H1 (cell line): Measurements from ENCODE around the gene NHSL2. TPM values are rescaled to one million over a fixed set of nuclear protein-coding genes. Genes with fewer than 3 reads are reported as not detected.

ENCODE experiments used
- CTCF ChIA-PET: fragments of 300-600 bp; sonication (Branson Sonifier 250); formaldehyde crosslinking; loops from one replicate; lab custom pipeline; 2021; ENCODE audit not compliant: partially characterized antibody; lab: Charles Lee
- POLR2A ChIA-PET: fragments of 300-600 bp; sonication (Branson Sonifier 250); formaldehyde crosslinking; loops from one replicate; lab custom pipeline; 2021; ENCODE audit warnings: inconsistent platforms; ENCODE audit not compliant: partially characterized antibody; lab: Charles Lee
- DNase-seq, 2 experiments: peaks; one replicate each; pipeline versions ENCODE4 v3.0.0 to v3.0.0-alpha.2; 2010 to 2022; ENCODE audit warnings: low spot score in 2 of 2, low read depth in 1 of 2, mixed read lengths in 1 of 2
- FAIRE-seq: peaks from 2 replicates; lab custom pipeline; 2011; peaks lifted over from hg19 to GRCh38; lab: Jason Lieb, UNC
- H2AFZ ChIP-seq: 2 replicates; pipeline ENCODE4 v1.8.1; 2012; ENCODE audit warnings: low read length, inconsistent platforms
- H2AK5ac ChIP-seq: 2 replicates; pipeline ENCODE4 v1.6.1; 2013; ENCODE audit warnings: low read depth, low read length
- H2BK120ac ChIP-seq: replicated peaks from 2 replicates; pipeline ENCODE3; 2013; ENCODE audit warnings: low read depth, low read length, inconsistent platforms
- H2BK12ac ChIP-seq: 2 replicates; pipeline ENCODE4 v1.6.1; 2013; ENCODE audit warnings: low read depth, low read length
- H2BK15ac ChIP-seq: 2 replicates; pipeline ENCODE4 v1.6.1; 2013; ENCODE audit warnings: low read length
- H2BK20ac ChIP-seq: 2 replicates; pipeline ENCODE4 v1.6.1; 2013; ENCODE audit warnings: low read length
- H2BK5ac ChIP-seq: 2 replicates; pipeline ENCODE4 v1.6.1; 2013; ENCODE audit warnings: low read depth, low read length
- H3K14ac ChIP-seq: 2 replicates; pipeline ENCODE4 v1.6.1; 2013; ENCODE audit warnings: inconsistent platforms; ENCODE audit not compliant: insufficient read length
- H3K18ac ChIP-seq: 2 replicates; pipeline ENCODE4 v1.6.1; 2013; ENCODE audit warnings: low read length; ENCODE audit errors: extremely low read depth
- H3K23ac ChIP-seq: 2 replicates; pipeline ENCODE4 v1.6.1; 2013; ENCODE audit warnings: inconsistent platforms; ENCODE audit not compliant: insufficient read length
- H3K23me2 ChIP-seq: 2 replicates; pipeline ENCODE4 v1.6.1; 2013; ENCODE audit warnings: low read depth, low read length
- H3K27ac ChIP-seq: 2 replicates; pipeline ENCODE4 v1.6.1; 2011; ENCODE audit warnings: low read depth, low read length, inconsistent platforms
- H3K27me3 ChIP-seq, 4 experiments: replicated peaks in 1 of 4; 1 replicate in 1 of 4; 2 replicates in 3 of 4; pipeline versions ENCODE4 v1.6.1 to v1.8.1; 2011 to 2013; ENCODE audit warnings: low read length in 3 of 4, mild to moderate bottlenecking in 3 of 4, inconsistent platforms in 2 of 4, mixed read lengths in 2 of 4, moderate library complexity in 1 of 4; ENCODE audit not compliant: control insufficient read depth in 3 of 4, insufficient read depth in 3 of 4; ENCODE audit errors: extremely low read depth in 1 of 4
- H3K36me3 ChIP-seq, 4 experiments: 2 replicates each; pipeline versions ENCODE4 v1.6.1 to v1.8.1; 2011 to 2013; ENCODE audit warnings: mild to moderate bottlenecking in 4 of 4, low read length in 3 of 4, moderate library complexity in 2 of 4, control low read depth in 1 of 4, inconsistent platforms in 1 of 4; ENCODE audit not compliant: insufficient read depth in 4 of 4, control insufficient read depth in 2 of 4
- H3K4ac ChIP-seq: replicated peaks from 2 replicates; pipeline ENCODE3; 2013; ENCODE audit warnings: low read length, low read depth, mixed read lengths, inconsistent platforms; ENCODE audit not compliant: insufficient read length
- H3K4me1 ChIP-seq, 4 experiments: replicated peaks in 1 of 4; 1 replicate in 1 of 4; 2 replicates in 3 of 4; pipeline versions ENCODE4 v1.6.1 to v1.8.1; 2011 to 2013; ENCODE audit warnings: low read length in 3 of 4, inconsistent platforms in 2 of 4, mixed read lengths in 1 of 4; ENCODE audit not compliant: insufficient read depth in 4 of 4, control insufficient read depth in 3 of 4
- H3K4me2 ChIP-seq, 2 experiments: 2 replicates each; pipeline versions ENCODE4 v1.6.1 to v1.8.1; 2011 to 2013; ENCODE audit warnings: low read depth in 2 of 2, low read length in 2 of 2, control low read depth in 1 of 2, inconsistent platforms in 1 of 2, mild to moderate bottlenecking in 1 of 2; ENCODE audit not compliant: insufficient read depth in 1 of 2
- H3K4me3 ChIP-seq, 4 experiments: fragments of 200-600, 300-600 bp in 1 of 4; sonication (generic), shearing (Covaris generic), sonication (Bioruptor Twin) in 1 of 4; 2 replicates each; pipeline versions ENCODE4 v1.5.1 to v1.8.1; 2011 to 2016; ENCODE audit warnings: low read length in 4 of 4, low read depth in 3 of 4, control low read depth in 2 of 4, inconsistent platforms in 2 of 4, mild to moderate bottlenecking in 2 of 4, mixed read lengths in 1 of 4, moderate library complexity in 1 of 4; ENCODE audit not compliant: insufficient read depth in 2 of 4; ENCODE audit errors: extremely low read depth in 1 of 4
- H3K56ac ChIP-seq: replicated peaks from 2 replicates; pipeline ENCODE3; 2013; ENCODE audit warnings: low read depth, mild to moderate bottlenecking, mixed read lengths, low read length, inconsistent platforms; ENCODE audit not compliant: insufficient read length
- H3K79me1 ChIP-seq: 2 replicates; pipeline ENCODE4 v1.6.1; 2013; ENCODE audit warnings: low read depth, low read length, control low read depth
- H3K79me2 ChIP-seq, 2 experiments: 2 replicates each; pipeline versions ENCODE4 v1.6.1 to v1.8.1; 2012 to 2013; ENCODE audit warnings: low read length in 2 of 2, mild to moderate bottlenecking in 2 of 2, inconsistent platforms in 1 of 2; ENCODE audit not compliant: insufficient read depth in 2 of 2, control insufficient read depth in 1 of 2
- H3K9ac ChIP-seq, 4 experiments: replicated peaks in 1 of 4; 1 replicate in 1 of 4; 2 replicates in 3 of 4; pipeline versions ENCODE4 v1.6.1 to v1.8.1; 2011 to 2013; ENCODE audit warnings: low read depth in 3 of 4, low read length in 3 of 4, control low read depth in 2 of 4, mild to moderate bottlenecking in 2 of 4, moderate library complexity in 2 of 4, inconsistent platforms in 1 of 4; ENCODE audit errors: extremely low read depth in 1 of 4
- H3K9me3 ChIP-seq, 2 experiments: 2 replicates each; pipeline versions ENCODE4 v1.6.1 to v1.8.1; 2012 to 2013; ENCODE audit warnings: mild to moderate bottlenecking in 2 of 2, moderate library complexity in 2 of 2, control low read depth in 1 of 2, inconsistent platforms in 1 of 2, low read depth in 1 of 2, low read length in 1 of 2, mixed read lengths in 1 of 2; ENCODE audit not compliant: insufficient read depth in 2 of 2
- H4K20me1 ChIP-seq, 2 experiments: replicated peaks in 1 of 2; 2 replicates each; pipeline versions ENCODE3 to v1.8.1; 2011 to 2013; ENCODE audit warnings: inconsistent platforms in 2 of 2, low read length in 2 of 2, mild to moderate bottlenecking in 1 of 2; ENCODE audit not compliant: insufficient read depth in 2 of 2, control insufficient read depth in 1 of 2
- H4K5ac ChIP-seq: 2 replicates; pipeline ENCODE4 v1.6.1; 2013; ENCODE audit warnings: low read length, low read depth, mixed read lengths, inconsistent platforms; ENCODE audit not compliant: insufficient read length
- H4K8ac ChIP-seq: 2 replicates; pipeline ENCODE4 v1.8.0; 2013; ENCODE audit warnings: mild to moderate bottlenecking, moderate library complexity, low read length, inconsistent platforms; ENCODE audit not compliant: insufficient read depth; ENCODE audit errors: extremely low read depth
- H4K91ac ChIP-seq: replicated peaks from 2 replicates; pipeline ENCODE3; 2013; ENCODE audit warnings: low read length, mixed read lengths, inconsistent platforms; ENCODE audit not compliant: insufficient read length
- CREB1 ChIP-seq: IDR thresholded peaks from 2 replicates; pipeline ENCODE4 v1.6.1; 2012; ENCODE audit warnings: inconsistent platforms
- EGR1 ChIP-seq: IDR thresholded peaks from 2 replicates; pipeline ENCODE4 v1.6.1; 2011; ENCODE audit warnings: low read depth, low read length, borderline replicate concordance
- GABPA ChIP-seq: IDR thresholded peaks from 2 replicates; pipeline ENCODE4 v1.6.1; 2011; ENCODE audit warnings: mild to moderate bottlenecking, low read length, moderate library complexity, borderline replicate concordance; ENCODE audit not compliant: insufficient read depth
- GTF2F1 ChIP-seq: IDR thresholded peaks from 2 replicates; pipeline ENCODE4 v1.6.1; 2012; ENCODE audit warnings: low read depth, low read length, improper control_type of control experiment, borderline replicate concordance
- NANOG ChIP-seq: IDR thresholded peaks from 2 replicates; pipeline ENCODE4 v1.6.1; 2011; ENCODE audit warnings: low read length, low read depth, mild to moderate bottlenecking, inconsistent platforms; ENCODE audit not compliant: insufficient read depth, poor library complexity, severe bottlenecking
- POLR2A ChIP-seq, 2 experiments: IDR thresholded peaks; 1 replicate in 1 of 2; 2 replicates in 1 of 2; pipeline ENCODE4 v1.6.1; 2011; ENCODE audit warnings: low read depth in 2 of 2, low read length in 2 of 2, mild to moderate bottlenecking in 2 of 2; ENCODE audit errors: control extremely low read depth in 1 of 2
- POLR2AphosphoS5 ChIP-seq: IDR thresholded peaks from 2 replicates; pipeline ENCODE4 v1.6.1; 2011; ENCODE audit warnings: low read depth, low read length
- RAD21 ChIP-seq, 2 experiments: IDR thresholded peaks in 1 of 2; conservative IDR thresholded peaks in 1 of 2; 2 replicates each; pipeline ENCODE4 v1.6.1; 2011; ENCODE audit warnings: low read depth in 2 of 2, low read length in 2 of 2, improper control_type of control experiment in 1 of 2, inconsistent platforms in 1 of 2, mild to moderate bottlenecking in 1 of 2, moderate library complexity in 1 of 2
- SAP30 ChIP-seq: fragments of 300-600 bp; sonication (generic); IDR thresholded peaks from 2 replicates; pipeline ENCODE4 v1.7.1; 2012; ENCODE audit warnings: low read length, moderate library complexity, mild to moderate bottlenecking, inconsistent platforms; ENCODE audit not compliant: insufficient read depth, insufficient replicate concordance
- SIX5 ChIP-seq: IDR thresholded peaks from 2 replicates; pipeline ENCODE4 v1.6.1; 2011; ENCODE audit warnings: mild to moderate bottlenecking, low read depth, low read length
- SRF ChIP-seq: IDR thresholded peaks from 2 replicates; pipeline ENCODE4 v1.6.1; 2011; ENCODE audit warnings: mild to moderate bottlenecking, low read depth, low read length, moderate library complexity
- ZNF274 ChIP-seq: IDR thresholded peaks from 2 replicates; pipeline ENCODE4 v1.7.0; 2012; ENCODE audit warnings: low read length, borderline replicate concordance; ENCODE audit errors: extremely low read depth
- WGBS, 2 experiments: shearing (Covaris generic) in 1 of 2; methylation state at CpG; one replicate each; pipeline versions ENCODE4 v1.1.6 to v1.1.7; 2013 to 2015; ENCODE audit warnings: low lambda C conversion rate in 2 of 2, mixed read lengths in 2 of 2, inconsistent platforms in 1 of 2, low coverage in 1 of 2, missing lambda C conversion rate in 1 of 2; ENCODE audit not compliant: insufficient replicate concordance in 2 of 2, insufficient coverage in 1 of 2, insufficient read length in 1 of 2; ENCODE audit errors: extremely low coverage in 1 of 2, missing lambda C conversion rate in 1 of 2; 5-methylcytosine and 5-hydroxymethylcytosine counted together
- polyA plus RNA-seq, 7 experiments: library from polyadenylated mRNA; depleted of rRNA in 3 of 7; stranded (reverse) in 5 of 7; unstranded in 2 of 7; fragments of >200 nt in 5 of 7; fragments of 200-250 nt in 2 of 7; gene quantifications; 1 replicate in 5 of 7; 2 replicates in 1 of 7; 4 replicates in 1 of 7; pipeline versions ENCODE4 v1.2.1 to v1.2.3, GENCODE V29; 2011 to 2013; ENCODE audit warnings: missing spikeins in 2 of 7, mixed read lengths in 2 of 7
- total RNA-seq: library from RNA; stranded (reverse); fragmentation: NEBNext Ultra II Directional; extraction: Animal tissue kit (Norgen Biotek cat#: 25700); gene quantifications from 2 replicates; pipeline ENCODE4 v1.2.1, GENCODE V29; 2021
- TF ChIP-seq, protein P1 (sequence below): IDR thresholded peaks from 2 replicates; pipeline ENCODE4 v1.6.1; 2011; ENCODE audit warnings: low read depth, mild to moderate bottlenecking, low read length; ENCODE audit not compliant: insufficient read depth

Gene NHSL2
- total and polyA plus RNA-seq, 2 of the 8 experiments (the other 6 are each of a cell fraction or from before 2014, with no cell fraction given) = 3.7 to 7.2 TPM

DNA sequence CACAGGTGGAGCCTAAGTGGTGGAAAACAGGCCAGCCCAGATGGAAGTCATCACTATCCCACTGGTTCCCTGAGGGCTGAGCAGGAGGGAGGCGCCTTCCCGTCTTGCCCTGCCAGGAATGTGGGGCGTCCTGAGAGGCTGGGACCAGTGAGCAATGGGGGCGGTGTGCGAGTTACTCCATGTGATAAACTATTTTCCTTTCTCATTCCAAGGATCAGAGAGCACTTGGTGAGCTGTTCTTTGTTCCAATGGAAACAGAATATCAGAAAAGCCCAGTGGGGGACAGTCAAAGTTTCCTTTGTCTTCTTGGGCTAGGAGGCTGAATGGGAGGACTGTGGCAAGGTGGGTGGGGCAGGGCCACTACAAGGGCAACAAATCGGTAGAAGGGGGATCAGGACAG lies 86.2 kb downstream of the NHSL2 start:
- H3K4me2 ChIP-seq = peak overlapping the region; percentile 21 to 45; a peak in 3 of 4 replicates
- TF ChIP-seq RAD21 (IDR thresholded peaks at IDR 0.05 in 1 of 2, conservative IDR thresholded peaks at IDR 0.05 in 1 of 2; ENCODE audit: low read depth in 2 of 2, low read length in 2 of 2) (peak in 1 of 2 experiments; percentile 0; a peak in 1 of 4 replicates), SAP30 (no peak), NANOG (peak; percentile 37), POLR2A (IDR thresholded peaks at IDR 0.05; ENCODE audit: control extremely low read depth in 1 of 2, low read depth in 2 of 2, low read length in 2 of 2) (no peak), GABPA (no peak), SRF (no peak), EGR1 (no peak), SIX5 (no peak), CREB1 (no peak), POLR2AphosphoS5 (no peak), GTF2F1 (no peak), ZNF274 (no peak)
- TF ChIP-seq, protein P1, sequence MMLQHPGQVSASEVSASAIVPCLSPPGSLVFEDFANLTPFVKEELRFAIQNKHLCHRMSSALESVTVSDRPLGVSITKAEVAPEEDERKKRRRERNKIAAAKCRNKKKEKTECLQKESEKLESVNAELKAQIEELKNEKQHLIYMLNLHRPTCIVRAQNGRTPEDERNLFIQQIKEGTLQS = no peak

More for the DNA sequence above, 86.2 kb downstream of the NHSL2 start:
- DNase-seq (peak; percentile 44 to 52), FAIRE-seq (peak; percentile 99)
- H4K91ac ChIP-seq = no peak overlapping the region
- ChIA-PET CTCF (interaction anchor here (0.7 to 9.5 kb wide), 9 partner anchors 21 to 84 kb away, joined by 3 to 68 read pairs (median 5); partner anchors contain the start of gene NHSL2), POLR2A (interaction anchor here (1.2 to 2.5 kb wide), 4 partner anchors 39 to 87 kb away, joined by 4 to 13 read pairs (median 4); partner anchors contain the start of gene NHSL2)
- H3K18ac ChIP-seq = no peak overlapping the region; the same call in 1 of the 2 replicates
- no peaks in the 10 kb centered on the region for H3K36me3 ChIP-seq
- no peaks in the 10 kb centered on the region for H3K27me3 ChIP-seq
- H3K79me1 ChIP-seq = no peaks in the 10 kb centered on the region
- 0 out of 2 replicates have a peak overlapping the region, but pooled peaks have one; percentile 84 for H2BK12ac ChIP-seq
- peaks cover 4 to 15% (median 13%) of the 10 kb centered on the region in 4 experiments; a peak in 6 of 7 replicates for H3K4me1 ChIP-seq
- no peaks in the 10 kb centered on the region for H3K23me2 ChIP-seq
- H2BK15ac ChIP-seq = no peak overlapping the region
- H3K14ac ChIP-seq = no peak overlapping the region
- peaks cover 0 to 7% of the 10 kb centered on the region in 2 experiments for H4K20me1 ChIP-seq
- H2BK5ac ChIP-seq = peak overlapping the region; percentile 85
- H3K79me2 ChIP-seq = peaks cover 0 to 8% of the 10 kb centered on the region in 2 experiments; a peak in 1 of 4 replicates
- H3K23ac ChIP-seq = no peak overlapping the region
- no peak overlapping the region for H2BK20ac ChIP-seq
- no peak overlapping the region for H3K4ac ChIP-seq
- H3K27ac ChIP-seq = no peak overlapping the region
- no peaks in the 10 kb centered on the region for H3K9me3 ChIP-seq
- no peak overlapping the region for H2BK120ac ChIP-seq
- H3K9ac ChIP-seq = no peak overlapping the region
- WGBS, 2 experiments = 2% methylated on average over 6 of the region's 6 CpGs; no CpG with 5 or more reads in 1 of the 2 experiments
- H3K4me3 ChIP-seq = no peak overlapping the region
- no peak overlapping the region for H3K56ac ChIP-seq
- H2AFZ ChIP-seq = no peak overlapping the region
- H2AK5ac ChIP-seq = no peak overlapping the region
- no peak overlapping the region for H4K8ac ChIP-seq
- no peak overlapping the region for H4K5ac ChIP-seq
